OCI-LY1 (cell line): ENCODE data around the gene LRSAM1.
"Not testable (repeated sequence)": the region's sequence is repeated elsewhere in the genome, so short reads cannot be mapped to it uniquely, and the experiment has no call there.

Experiments used
- H2AFZ ChIP-seq: fragments of 200-600 bp; sonication (generic), shearing (Covaris generic); 2 replicates; pipeline ENCODE4 v1.6.0; 2014; ENCODE audit warnings: antibody characterized with exemption, mild to moderate bottlenecking, low read length
- H3F3A ChIP-seq: fragments of 200-600 bp; sonication (generic), shearing (Covaris generic); 2 replicates; pipeline ENCODE4 v1.6.0; 2014; ENCODE audit warnings: mild to moderate bottlenecking, antibody characterized with exemption, low read length, moderate library complexity; ENCODE audit not compliant: insufficient read depth
- H3K27ac ChIP-seq: fragments of 200-600 bp; sonication (generic); 2 replicates; pipeline ENCODE4 v1.5.1; 2014; ENCODE audit warnings: low read length, mixed run types, mild to moderate bottlenecking, low read depth; ENCODE audit not compliant: poor library complexity, severe bottlenecking
- H3K27me3 ChIP-seq: fragments of 200-600 bp; sonication (generic); 2 replicates; pipeline ENCODE4 v1.6.0; 2014; ENCODE audit warnings: antibody characterized with exemption, mild to moderate bottlenecking, low read length, moderate library complexity; ENCODE audit not compliant: insufficient read depth
- H3K36me3 ChIP-seq: fragments of 200-600 bp; sonication (generic); 2 replicates; pipeline ENCODE4 v1.6.1; 2014; ENCODE audit warnings: mild to moderate bottlenecking, antibody characterized with exemption, low read length, moderate library complexity, mixed read lengths; ENCODE audit not compliant: insufficient read depth
- H3K4me1 ChIP-seq: fragments of 200-600 bp; sonication (generic); 2 replicates; pipeline ENCODE4 v1.5.1; 2014; ENCODE audit warnings: mild to moderate bottlenecking, low read length, moderate library complexity; ENCODE audit not compliant: insufficient read depth, severe bottlenecking
- H3K4me2 ChIP-seq: fragments of 200-600 bp; sonication (generic), shearing (Covaris generic); 2 replicates; pipeline ENCODE4 v1.6.1; 2014; ENCODE audit warnings: low read length
- H3K4me3 ChIP-seq: fragments of 200-600 bp; sonication (generic); 2 replicates; pipeline ENCODE4 v1.5.1; 2014; ENCODE audit warnings: low read length, low read depth, mild to moderate bottlenecking, mixed read lengths; ENCODE audit not compliant: poor library complexity, severe bottlenecking
- H3K79me2 ChIP-seq: fragments of 200-600 bp; shearing (Covaris generic); 2 replicates; pipeline ENCODE4 v1.6.1; 2016; ENCODE audit warnings: mixed run types, low read length, mixed read lengths; ENCODE audit not compliant: insufficient read depth
- H3K9ac ChIP-seq: fragments of 200-600 bp; sonication (generic), shearing (Covaris generic); 2 replicates; pipeline ENCODE4 v1.6.1; 2014; ENCODE audit warnings: mild to moderate bottlenecking, low read length, mixed read lengths
- H3K9me2 ChIP-seq: fragments of 200-600 bp; sonication (generic), shearing (Covaris generic); 2 replicates; pipeline ENCODE4 v1.6.1; 2014; ENCODE audit warnings: low read depth, mild to moderate bottlenecking, low read length, mixed read lengths
- H3K9me3 ChIP-seq: fragments of 200-600 bp; shearing (Covaris generic); 2 replicates; pipeline ENCODE4 v1.6.1; 2014; ENCODE audit warnings: low read length, mixed read lengths
- H4K20me1 ChIP-seq: fragments of 200-600 bp; sonication (generic), shearing (Covaris generic); 2 replicates; pipeline ENCODE4 v1.6.0; 2016; ENCODE audit warnings: mild to moderate bottlenecking, low read length; ENCODE audit not compliant: insufficient read depth
- CTCF ChIP-seq: fragments of 200-600 bp; sonication (generic), shearing (Covaris generic); IDR thresholded peaks from 2 replicates; pipeline ENCODE4 v1.5.1; 2017; ENCODE audit warnings: mild to moderate bottlenecking, antibody characterized with exemption, low read length, moderate library complexity, mixed read lengths
- EZH2 ChIP-seq: fragments of 200-600 bp; sonication (generic), shearing (Covaris generic); IDR thresholded peaks from 2 replicates; pipeline ENCODE4 v1.8.0; 2017; ENCODE audit warnings: borderline replicate concordance, mixed run types, mild to moderate bottlenecking, antibody characterized with exemption, low read length, moderate library complexity, mixed read lengths

Gene LRSAM1

GRCh38 chr9:127457191-127457878, 6.0 kb downstream of the LRSAM1 start:
- TF ChIP-seq EZH2: no peak
- no peak for TF ChIP-seq CTCF
- peaks cover 41% of the 10 kb centered on the region for H3K36me3 ChIP-seq

GRCh38 chr9:127458921-127459320, 7.6 kb downstream of the LRSAM1 start:
- Histone ChIP-seq H2AFZ (no peak overlapping the region), H3K79me2 (no peaks in the 10 kb centered on the region), H3K27me3 (no peaks in the 10 kb centered on the region), H3K4me2 (no peak overlapping the region), H4K20me1 (no peaks in the 10 kb centered on the region), H3F3A (no peaks in the 10 kb centered on the region), H3K36me3 (peaks cover 45% of the 10 kb centered on the region), H3K4me3 (no peak overlapping the region), H3K9ac (no peak overlapping the region), H3K27ac (no peak overlapping the region), H3K9me2 (no peaks in the 10 kb centered on the region), H3K4me1 (peaks cover 10% of the 10 kb centered on the region), H3K9me3 (no peaks in the 10 kb centered on the region)
- TF ChIP-seq EZH2: no peak

More at GRCh38 chr9:127457191-127457878, 6.0 kb downstream of the LRSAM1 start:
- Histone ChIP-seq H3K27ac (no peak overlapping the region), H3K4me1 (peaks cover 14% of the 10 kb centered on the region), H3K9me2 (no peaks in the 10 kb centered on the region), H3K9ac (no peak overlapping the region), H3F3A (no peaks in the 10 kb centered on the region), H2AFZ (no peak overlapping the region), H3K9me3 (no peaks in the 10 kb centered on the region), H3K4me3 (no peak overlapping the region), H3K27me3 (no peaks in the 10 kb centered on the region), H3K79me2 (no peaks in the 10 kb centered on the region), H3K4me2 (no peak overlapping the region), H4K20me1 (no peaks in the 10 kb centered on the region)

- Histone ChIP-seq H3K27me3 (no peaks in the 10 kb centered on the region), H3F3A (no peaks in the 10 kb centered on the region), H3K4me3 (no peak overlapping the region), H3K9ac (no peak overlapping the region), H3K4me1 (no peaks in the 10 kb centered on the region), H3K9me3 (no peaks in the 10 kb centered on the region), H3K79me2 (no peaks in the 10 kb centered on the region), H2AFZ (no peak overlapping the region), H4K20me1 (no peaks in the 10 kb centered on the region), H3K27ac (no peak overlapping the region), H3K9me2 (no peaks in the 10 kb centered on the region), H3K36me3 (peaks cover 46% of the 10 kb centered on the region), H3K4me2 (no peak overlapping the region)
- TF ChIP-seq EZH2 (no peak), CTCF (no peak)
Observed at GRCh38 chr9:127463382-127463781, 12.1 kb downstream of the LRSAM1 start.

- TF ChIP-seq CTCF (no peak), EZH2 (no peak)
- H3K4me2 ChIP-seq: no peak overlapping the region
- H3K9me2 ChIP-seq: no peaks in the 10 kb centered on the region
- no peaks in the 10 kb centered on the region for H3K79me2 ChIP-seq
- no peaks in the 10 kb centered on the region for H4K20me1 ChIP-seq
- H3K4me3 ChIP-seq: no peak overlapping the region
- H3F3A ChIP-seq: no peaks in the 10 kb centered on the region
- no peaks in the 10 kb centered on the region for H3K9me3 ChIP-seq
- no peak overlapping the region for H3K9ac ChIP-seq
- no peaks in the 10 kb centered on the region for H3K27me3 ChIP-seq
- H3K4me1 ChIP-seq: no peaks in the 10 kb centered on the region
- H2AFZ ChIP-seq: no peak overlapping the region
- H3K27ac ChIP-seq: no peak overlapping the region
- peaks cover 42% of the 10 kb centered on the region for H3K36me3 ChIP-seq
Observed at GRCh38 chr9:127463911-127464310, 12.6 kb downstream of the LRSAM1 start.

GRCh38 chr9:127466407-127466917, 15.2 kb downstream of the LRSAM1 start:
- not testable (repeated sequence) for H4K20me1 ChIP-seq, H3K9me3 ChIP-seq, H3K27me3 ChIP-seq

More at GRCh38 chr9:127466407-127466917, 15.2 kb downstream of the LRSAM1 start:
- H3K79me2 ChIP-seq, H3K4me3 ChIP-seq, H3K4me2 ChIP-seq, H3K9me2 ChIP-seq, H3K9ac ChIP-seq, H3F3A ChIP-seq, H3K27ac ChIP-seq, H3K4me1 ChIP-seq, H2AFZ ChIP-seq: not testable (repeated sequence)
- H3K36me3 ChIP-seq: peaks cover 23% of the 10 kb centered on the region
